Nucleus accumbens (tissue), 56 donors: ENCODE results near the gene ARHGEF1.

ENCODE experiments used
- DNase-seq, 56 donors: peaks; one replicate each; lab custom pipeline; 2025; lab: John Stamatoyannopoulos, UW

Gene ARHGEF1

GRCh38 chr19:41879080-41879479 is 3.9 kb upstream of the ARHGEF1 start:
- no peak for DNase-seq

- no peak for DNase-seq
Observed at GRCh38 chr19:41879670-41880328, 3.2 kb upstream of the ARHGEF1 start.

GRCh38 chr19:41880329-41880708 is 2.7 kb upstream of the ARHGEF1 start:
- no peak for DNase-seq

GRCh38 chr19:41883463-41883820 is 458 bp downstream of the ARHGEF1 start:
- DNase-seq, result no peak

GRCh38 chr19:41883821-41884733 is 1.1 kb downstream of the ARHGEF1 start:
- DNase-seq, result peak; percentile 48 to 97 (median 90)

GRCh38 chr19:41886761-41887710 is 4.1 kb downstream of the ARHGEF1 start:
- DNase-seq, result no peak

GRCh38 chr19:41887711-41888382 is 4.9 kb downstream of the ARHGEF1 start:
- peak in 43 of 56 donors; percentile 6 to 76 (median 41) for DNase-seq

GRCh38 chr19:41888926-41889325 is 5.9 kb downstream of the ARHGEF1 start:
- no peak for DNase-seq

- no peak for DNase-seq
Observed at GRCh38 chr19:41889896-41890295, 6.9 kb downstream of the ARHGEF1 start.

GRCh38 chr19:41890936-41891335 is 8.0 kb downstream of the ARHGEF1 start:
- DNase-seq, result no peak

GRCh38 chr19:41892173-41892902 is 9.4 kb downstream of the ARHGEF1 start:
- no peak for DNase-seq

GRCh38 chr19:41893899-41894298 is 10.9 kb downstream of the ARHGEF1 start:
- DNase-seq, result no peak

- no peak for DNase-seq
Observed at GRCh38 chr19:41894350-41894749, 11.4 kb downstream of the ARHGEF1 start.

- no peak for DNase-seq
Observed at GRCh38 chr19:41895745-41896580, 13.0 kb downstream of the ARHGEF1 start.

GRCh38 chr19:41896581-41896942 is 13.6 kb downstream of the ARHGEF1 start:
- DNase-seq, result no peak

- no peak for DNase-seq
Observed at GRCh38 chr19:41897181-41897580, 14.2 kb downstream of the ARHGEF1 start.

- DNase-seq, result no peak
Observed at GRCh38 chr19:41897820-41898219, 14.8 kb downstream of the ARHGEF1 start.

- no peak for DNase-seq
Observed at GRCh38 chr19:41898235-41898634, 15.3 kb downstream of the ARHGEF1 start.
